ENCODE results near the gene KIF13A. TPM values are rescaled to one million over a fixed set of nuclear protein-coding genes. Genes with fewer than 3 reads are reported as not detected.

Gene KIF13A
- total RNA-seq, 1 donor from 2014 or later: 54.4 TPM

DNA sequence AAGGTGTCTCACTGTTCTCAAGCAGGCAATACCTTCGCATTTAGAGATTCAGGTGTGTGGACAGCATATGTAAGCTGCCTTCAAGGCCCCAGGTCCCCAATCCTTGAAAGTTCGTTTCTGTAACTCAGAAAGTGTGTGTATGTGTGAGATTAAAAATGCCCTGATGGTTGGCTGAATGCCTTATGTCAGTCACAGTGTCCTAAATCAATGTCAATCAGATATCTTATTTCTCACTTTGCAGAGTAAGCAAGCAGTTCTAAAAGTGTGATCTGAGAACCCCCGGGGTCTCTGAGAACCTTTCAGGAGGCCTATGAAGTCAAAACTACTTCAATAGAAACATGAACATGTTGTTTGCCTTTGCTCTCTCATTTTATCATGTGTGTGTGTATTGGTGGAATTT lies 157.5 kb downstream of the KIF13A start:
- peaks cover 49% of the 10 kb centered on the region for H3K36me3 Mint-ChIP-seq
- DNase-seq (ENCODE audit: low spot score in 2 of 2, unreplicated experiment in 2 of 2): no peak

DNA sequence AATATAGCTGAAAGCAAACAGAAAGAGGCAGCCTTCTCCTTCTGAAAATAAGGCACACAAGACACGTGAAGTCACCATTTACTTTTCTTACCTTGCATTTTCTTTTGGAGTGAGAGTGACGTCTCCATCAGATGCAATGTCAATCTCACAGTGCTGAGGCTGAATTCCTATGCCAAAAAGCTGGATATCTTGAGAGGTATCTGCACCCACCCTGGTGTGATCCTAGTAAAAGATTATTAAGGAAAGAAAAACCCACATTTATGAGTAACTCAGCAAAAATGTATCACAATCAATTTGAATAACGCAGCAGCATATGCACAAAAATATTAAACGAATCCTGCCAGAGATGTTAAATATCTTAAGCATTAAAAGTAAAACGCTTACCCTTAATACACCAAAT lies 159.3 kb downstream of the KIF13A start:
- H3K27ac Mint-ChIP-seq: no peak overlapping the region
- no peak for TF ChIP-seq CTCF (IDR thresholded peaks at IDR 0.05; ENCODE audit: unreplicated experiment)
- H3K4me1 Mint-ChIP-seq: no peaks in the 10 kb centered on the region
- no peak for DNase-seq (ENCODE audit: low spot score in 2 of 2, unreplicated experiment in 2 of 2)
- H3K36me3 Mint-ChIP-seq: peaks cover 47% of the 10 kb centered on the region
- H3K4me3 Mint-ChIP-seq: no peak overlapping the region
- no peaks in the 10 kb centered on the region for H3K27me3 Mint-ChIP-seq (ENCODE audit: low read depth)
- H3K9me3 Mint-ChIP-seq: no peaks in the 10 kb centered on the region

More for the DNA sequence above, 157.5 kb downstream of the KIF13A start:
- no peak for TF ChIP-seq CTCF (IDR thresholded peaks at IDR 0.05; ENCODE audit: unreplicated experiment)
- Mint-ChIP-seq H3K9me3 (no peaks in the 10 kb centered on the region), H3K4me3 (no peak overlapping the region), H3K27ac (no peak overlapping the region), H3K4me1 (no peaks in the 10 kb centered on the region), H3K27me3 (ENCODE audit: low read depth) (no peaks in the 10 kb centered on the region)

- no peaks in the 10 kb centered on the region for H3K9me3 Mint-ChIP-seq
- H3K36me3 Mint-ChIP-seq: peaks cover 42% of the 10 kb centered on the region
- no peak overlapping the region for H3K4me3 Mint-ChIP-seq
- no peak for DNase-seq (ENCODE audit: low spot score in 2 of 2, unreplicated experiment in 2 of 2)
- H3K27me3 Mint-ChIP-seq (ENCODE audit: low read depth): no peaks in the 10 kb centered on the region
- H3K4me1 Mint-ChIP-seq: no peaks in the 10 kb centered on the region
- no peak for TF ChIP-seq CTCF (IDR thresholded peaks at IDR 0.05; ENCODE audit: unreplicated experiment)
- H3K27ac Mint-ChIP-seq: no peak overlapping the region
These were observed 161.1 kb downstream of the KIF13A start for GRCh38 chr6:17826301-17826700.

- Mint-ChIP-seq H3K4me3 (no peak overlapping the region), H3K36me3 (peaks cover 19% of the 10 kb centered on the region), H3K27me3 (ENCODE audit: low read depth) (no peaks in the 10 kb centered on the region), H3K9me3 (no peaks in the 10 kb centered on the region), H3K4me1 (peaks cover 11% of the 10 kb centered on the region), H3K27ac (no peak overlapping the region)
- TF ChIP-seq CTCF (IDR thresholded peaks at IDR 0.05; ENCODE audit: unreplicated experiment): no peak
- DNase-seq (ENCODE audit: low spot score in 2 of 2, unreplicated experiment in 2 of 2): no peak
These were observed 167.4 kb downstream of the KIF13A start for GRCh38 chr6:17820055-17820454.

DNA sequence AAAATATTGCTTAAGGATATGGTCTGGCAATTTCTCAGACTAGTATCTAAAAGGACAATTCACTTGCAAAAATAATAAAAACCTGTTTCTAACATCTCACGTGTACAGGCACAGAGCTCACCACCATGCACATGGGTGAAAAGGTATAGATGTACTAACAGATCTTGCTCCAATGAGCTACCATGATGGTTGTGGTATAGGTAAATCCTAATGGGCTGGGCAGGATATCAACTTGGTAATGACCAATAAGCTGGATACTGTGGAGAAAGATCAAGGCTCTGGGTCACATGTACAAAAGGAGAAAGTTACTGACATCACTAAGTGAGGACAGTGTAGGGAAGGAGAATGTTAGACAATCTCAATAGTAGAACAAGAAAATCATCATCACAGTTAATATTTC lies 169.7 kb downstream of the KIF13A start:
- Mint-ChIP-seq H3K4me1 (peaks cover 11% of the 10 kb centered on the region), H3K27me3 (ENCODE audit: low read depth) (no peaks in the 10 kb centered on the region), H3K36me3 (peaks cover 24% of the 10 kb centered on the region), H3K27ac (peak overlapping the region; percentile 91), H3K9me3 (no peaks in the 10 kb centered on the region), H3K4me3 (no peak overlapping the region)
- no peak for TF ChIP-seq CTCF (IDR thresholded peaks at IDR 0.05; ENCODE audit: unreplicated experiment)
- no peak for DNase-seq (ENCODE audit: low spot score in 2 of 2, unreplicated experiment in 2 of 2)

Data from mesothelial cell of epicardium (in vitro differentiated cells).